Central memory CD8-positive, alpha-beta T cell (primary cell): ENCODE measurements around the gene ELF1.
"Not testable (repeated sequence)": the region's sequence is repeated elsewhere in the genome, so short reads cannot be mapped to it uniquely, and the experiment has no call there.

Source experiments
- ATAC-seq: fragments of 150-1000 bp; cut with Tn5 transposase; replicated peaks from 2 replicates; pipeline ENCODE4 v1.10.0; 2022; ENCODE audit warnings: mild to moderate bottlenecking, moderate FRiP score, moderate number of reproducible peaks; ENCODE audit not compliant: poor library complexity, severe bottlenecking; ENCODE audit errors: extremely low read depth
- DNase-seq, 2 donors: peaks; one replicate each; pipeline ENCODE4 v3.0.0; 2021; ENCODE audit warnings: low spot score in 2 of 2
- H3K27ac Mint-ChIP-seq: one replicate; pipeline ENCODE4 v1.8.0; 2022; ENCODE audit warnings: low read depth, mild to moderate bottlenecking, moderate library complexity, mixed read lengths
- H3K27me3 Mint-ChIP-seq: one replicate; pipeline ENCODE4 v1.8.0; 2022; ENCODE audit warnings: mixed read lengths
- H3K36me3 Mint-ChIP-seq: one replicate; pipeline ENCODE4 v1.8.0; 2022; ENCODE audit warnings: mild to moderate bottlenecking, moderate library complexity, mixed read lengths; ENCODE audit not compliant: insufficient read depth
- H3K4me1 Mint-ChIP-seq: one replicate; pipeline ENCODE4 v1.8.0; 2022; ENCODE audit warnings: mixed read lengths
- H3K4me3 Mint-ChIP-seq: one replicate; pipeline ENCODE4 v1.8.0; 2022; ENCODE audit warnings: mild to moderate bottlenecking, moderate library complexity, mixed read lengths
- H3K9me3 Mint-ChIP-seq: one replicate; pipeline ENCODE4 v1.8.0; 2022; ENCODE audit warnings: mixed read lengths

Gene ELF1

DNA sequence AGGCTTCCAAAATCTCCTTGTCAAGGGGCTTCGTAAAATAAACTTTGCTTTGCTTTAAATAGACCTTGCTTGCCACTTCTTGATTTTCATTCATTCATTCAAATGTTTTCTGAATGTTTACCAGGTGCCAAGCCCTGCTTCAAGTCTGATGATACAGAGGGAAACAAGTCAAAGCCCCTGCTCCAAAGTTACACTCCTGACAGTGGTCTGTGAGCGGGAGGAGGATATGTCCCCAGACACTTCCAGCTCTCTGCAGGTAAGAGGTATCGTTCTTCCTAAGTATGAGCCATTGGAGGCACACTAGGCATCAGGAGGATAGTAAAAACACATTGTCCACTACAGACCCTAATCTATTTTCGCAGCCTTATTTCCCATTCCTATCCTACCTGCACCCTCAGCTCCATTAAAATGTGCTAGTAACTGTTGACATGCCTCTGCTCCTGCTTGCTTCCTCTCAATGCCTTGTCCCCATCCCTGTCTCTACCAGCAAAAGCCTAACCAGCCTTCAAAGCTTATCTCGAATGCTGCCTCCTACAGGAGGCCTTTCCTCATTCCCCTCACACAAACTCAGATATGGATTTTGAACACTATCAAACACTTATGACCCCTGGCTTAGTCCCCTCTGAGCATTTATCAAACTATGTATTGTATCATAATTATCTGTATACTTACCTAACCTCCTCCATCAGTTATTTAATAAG lies 36.0 kb upstream of the ELF1 start:
- ATAC-seq (no peak), DNase-seq (no peak)
- Mint-ChIP-seq H3K27ac (no peak overlapping the region), H3K27me3 (no peaks in the 10 kb centered on the region), H3K36me3 (peaks cover 12% of the 10 kb centered on the region), H3K4me1 (peaks cover 38% of the 10 kb centered on the region), H3K9me3 (no peaks in the 10 kb centered on the region), H3K4me3 (no peak overlapping the region)

DNA sequence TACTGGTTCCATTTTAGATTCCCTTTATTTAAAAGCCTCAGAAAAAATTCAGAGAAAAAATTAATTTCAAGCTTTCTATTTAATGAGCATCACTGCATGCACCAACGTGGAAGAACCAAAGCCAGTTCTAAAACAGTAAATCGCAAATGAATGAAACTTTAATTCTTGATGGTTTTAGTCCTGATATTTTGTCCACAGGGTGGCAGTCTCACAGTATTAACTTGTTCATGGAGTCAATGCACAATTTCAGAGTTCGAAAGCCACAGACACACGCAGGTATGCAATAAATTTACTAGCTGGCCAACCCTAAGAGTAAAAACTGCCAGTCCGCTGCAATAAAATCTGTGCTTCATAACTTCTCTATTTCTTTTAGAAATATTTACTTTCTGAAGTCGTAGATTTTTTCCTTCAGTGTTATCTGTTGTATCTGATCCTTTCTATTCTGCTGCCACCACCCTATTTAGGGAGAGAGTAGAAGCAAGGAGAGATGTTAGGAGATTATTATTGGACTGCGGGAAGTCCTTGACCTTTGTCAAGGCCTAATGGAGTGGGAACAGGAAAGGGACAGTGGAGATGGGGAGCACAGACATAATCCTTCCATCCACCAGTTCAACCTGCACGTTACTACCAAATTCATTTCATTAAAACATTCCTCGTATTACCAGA lies 35.2 kb upstream of the ELF1 start:
- H3K27ac Mint-ChIP-seq, result no peak overlapping the region
- no peak overlapping the region for H3K4me3 Mint-ChIP-seq
- peaks cover 37% of the 10 kb centered on the region for H3K4me1 Mint-ChIP-seq
- ATAC-seq (peak; percentile 69), DNase-seq (peak in 1 of 2 donors; percentile 29)
- H3K36me3 Mint-ChIP-seq, result peaks cover 7% of the 10 kb centered on the region
- H3K27me3 Mint-ChIP-seq, result no peaks in the 10 kb centered on the region
- H3K9me3 Mint-ChIP-seq, result no peaks in the 10 kb centered on the region

DNA sequence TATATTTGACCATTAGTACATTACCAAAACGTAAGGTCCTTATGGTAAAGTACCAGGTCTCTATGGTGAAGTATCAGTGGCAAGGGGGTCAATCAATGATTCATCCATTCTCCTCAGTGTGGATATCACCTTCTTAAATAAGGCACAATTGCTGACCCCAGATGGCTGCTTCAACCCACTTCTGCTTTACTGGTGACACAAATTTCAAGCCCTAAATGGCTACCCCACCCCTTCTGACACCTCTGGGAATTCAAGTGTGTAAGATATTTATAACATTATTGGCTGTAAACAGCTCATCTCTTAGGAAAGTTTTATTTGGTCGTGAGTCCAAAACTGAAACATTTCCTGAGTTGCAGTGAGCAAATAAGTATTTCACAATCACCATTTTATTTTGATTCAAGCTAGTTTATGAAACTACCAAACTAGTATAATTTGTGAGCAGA lies 34.3 kb upstream of the ELF1 start:
- Mint-ChIP-seq H3K36me3 (peaks cover 4% of the 10 kb centered on the region), H3K27ac (no peak overlapping the region), H3K4me1 (peaks cover 40% of the 10 kb centered on the region), H3K9me3 (no peaks in the 10 kb centered on the region), H3K27me3 (no peaks in the 10 kb centered on the region), H3K4me3 (no peak overlapping the region)
- ATAC-seq (no peak), DNase-seq (no peak)

DNA sequence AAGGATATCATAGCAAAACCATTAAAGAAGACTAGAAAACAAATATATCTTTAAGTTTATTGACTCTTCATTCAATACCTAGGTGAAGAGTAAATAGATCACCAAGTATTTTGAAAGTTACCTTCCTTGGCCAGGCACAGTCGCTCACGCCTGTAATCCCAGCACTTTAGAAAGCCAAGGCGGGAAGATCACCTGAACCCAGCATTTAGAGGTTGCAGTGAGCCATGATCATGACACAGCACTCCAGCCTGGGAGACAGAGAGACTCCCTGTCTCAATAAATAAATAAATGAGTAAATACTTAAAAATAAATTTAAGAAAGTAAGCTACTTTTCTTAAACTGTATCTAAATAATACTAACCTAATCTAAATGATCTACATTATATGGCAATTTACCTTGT lies 33.3 kb upstream of the ELF1 start:
- Mint-ChIP-seq H3K9me3 (no peaks in the 10 kb centered on the region), H3K36me3 (peaks cover 4% of the 10 kb centered on the region), H3K27ac (no peak overlapping the region), H3K4me1 (peaks cover 35% of the 10 kb centered on the region), H3K27me3 (no peaks in the 10 kb centered on the region), H3K4me3 (no peak overlapping the region)
- no peak for DNase-seq
- ATAC-seq, result no peak

DNA sequence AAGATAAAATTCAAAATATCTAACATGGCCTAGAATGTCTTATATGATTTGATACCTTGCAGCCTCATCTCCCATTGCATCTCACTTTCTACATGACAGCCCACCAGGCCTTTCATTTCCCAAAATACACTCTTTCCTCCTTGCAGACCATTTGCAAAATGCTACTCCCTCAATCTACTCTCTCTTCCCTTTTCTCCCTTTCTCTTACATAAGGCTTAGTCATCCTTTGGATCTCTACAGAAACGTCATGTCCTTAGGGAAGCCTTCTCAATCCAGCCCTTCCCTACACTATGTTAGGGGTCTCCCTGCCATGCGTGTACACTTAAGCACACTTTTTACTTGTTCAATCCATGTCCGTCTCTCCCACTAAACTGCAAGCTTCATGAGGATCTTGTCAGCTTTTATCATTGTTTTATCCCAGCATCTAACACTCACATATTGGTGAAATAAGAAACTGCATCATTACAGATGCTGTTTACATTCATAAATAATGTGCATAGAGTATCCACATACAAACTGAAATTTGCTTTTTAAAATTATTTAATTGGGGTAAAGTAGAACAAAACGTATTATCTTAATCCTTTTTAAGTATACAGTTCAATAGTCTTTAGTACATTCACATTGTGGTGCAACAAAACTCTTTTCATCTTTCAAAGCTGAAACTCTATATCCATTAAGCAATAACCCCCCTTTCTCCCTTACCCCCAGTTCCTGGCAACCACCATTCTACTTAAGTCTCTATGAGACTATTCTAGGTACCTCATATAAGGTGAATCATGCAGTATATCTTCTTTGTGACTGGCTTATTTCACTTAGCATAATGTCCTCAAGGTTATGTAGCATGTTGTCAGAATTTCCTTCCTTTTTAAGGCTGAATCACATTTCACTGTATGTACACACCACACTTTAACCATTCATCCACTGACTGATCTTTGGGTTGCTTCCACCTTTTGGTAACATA lies 30.6 kb upstream of the ELF1 start:
- Mint-ChIP-seq H3K4me1 (peaks cover 18% of the 10 kb centered on the region), H3K4me3 (no peak overlapping the region)
- no peak for ATAC-seq

DNA sequence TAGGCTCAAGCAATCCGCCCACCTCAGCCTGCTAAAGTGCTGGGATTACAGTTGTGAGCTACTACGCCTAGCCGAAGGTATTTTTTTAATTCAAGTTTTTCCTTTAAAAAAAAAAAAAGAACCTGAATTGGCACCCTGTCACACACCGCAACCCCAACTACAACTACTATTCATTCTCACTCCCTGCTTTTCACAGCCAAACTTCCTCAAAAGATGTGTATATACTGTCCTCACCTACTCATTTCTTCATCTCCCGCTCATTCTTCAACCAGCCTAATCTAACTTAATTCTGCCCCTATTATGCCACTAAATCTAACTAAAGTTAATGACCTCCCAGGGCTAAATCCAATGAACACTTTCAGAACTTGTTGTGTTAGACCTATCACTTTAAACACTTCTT lies 29.5 kb upstream of the ELF1 start:
- no peaks in the 10 kb centered on the region for H3K9me3 Mint-ChIP-seq
- no peak overlapping the region for H3K4me3 Mint-ChIP-seq
- ATAC-seq, result no peak
- peaks cover 4% of the 10 kb centered on the region for H3K36me3 Mint-ChIP-seq
- no peak overlapping the region for H3K27ac Mint-ChIP-seq
- no peaks in the 10 kb centered on the region for H3K27me3 Mint-ChIP-seq
- peaks cover 13% of the 10 kb centered on the region for H3K4me1 Mint-ChIP-seq
- DNase-seq, result no peak

More for the DNA sequence above, 30.6 kb upstream of the ELF1 start:
- Mint-ChIP-seq H3K27ac (no peak overlapping the region), H3K9me3 (no peaks in the 10 kb centered on the region), H3K36me3 (peaks cover 4% of the 10 kb centered on the region), H3K27me3 (no peaks in the 10 kb centered on the region)
- no peak for DNase-seq

DNA sequence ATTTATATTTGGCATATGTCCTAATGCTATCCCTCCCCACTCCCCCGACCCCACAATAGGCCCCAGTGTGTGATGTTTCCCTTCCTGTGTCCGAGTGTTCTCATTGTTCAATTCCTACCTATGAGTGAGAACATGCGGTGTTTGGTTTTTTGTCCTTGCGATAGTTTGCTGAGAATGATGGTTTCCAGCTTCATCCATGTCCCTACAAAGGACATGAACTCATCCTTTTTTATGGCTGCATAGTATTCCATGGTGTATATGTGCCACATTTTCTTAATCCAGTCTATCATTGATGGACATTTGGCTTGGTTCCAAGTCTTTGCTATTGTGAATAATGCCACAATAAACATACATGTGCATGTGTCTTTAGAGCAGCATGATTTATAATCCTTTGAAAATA lies 23.3 kb upstream of the ELF1 start:
- not testable (repeated sequence) for H3K27me3 Mint-ChIP-seq, H3K9me3 Mint-ChIP-seq, H3K27ac Mint-ChIP-seq, H3K4me1 Mint-ChIP-seq, H3K36me3 Mint-ChIP-seq, DNase-seq, H3K4me3 Mint-ChIP-seq, ATAC-seq

DNA sequence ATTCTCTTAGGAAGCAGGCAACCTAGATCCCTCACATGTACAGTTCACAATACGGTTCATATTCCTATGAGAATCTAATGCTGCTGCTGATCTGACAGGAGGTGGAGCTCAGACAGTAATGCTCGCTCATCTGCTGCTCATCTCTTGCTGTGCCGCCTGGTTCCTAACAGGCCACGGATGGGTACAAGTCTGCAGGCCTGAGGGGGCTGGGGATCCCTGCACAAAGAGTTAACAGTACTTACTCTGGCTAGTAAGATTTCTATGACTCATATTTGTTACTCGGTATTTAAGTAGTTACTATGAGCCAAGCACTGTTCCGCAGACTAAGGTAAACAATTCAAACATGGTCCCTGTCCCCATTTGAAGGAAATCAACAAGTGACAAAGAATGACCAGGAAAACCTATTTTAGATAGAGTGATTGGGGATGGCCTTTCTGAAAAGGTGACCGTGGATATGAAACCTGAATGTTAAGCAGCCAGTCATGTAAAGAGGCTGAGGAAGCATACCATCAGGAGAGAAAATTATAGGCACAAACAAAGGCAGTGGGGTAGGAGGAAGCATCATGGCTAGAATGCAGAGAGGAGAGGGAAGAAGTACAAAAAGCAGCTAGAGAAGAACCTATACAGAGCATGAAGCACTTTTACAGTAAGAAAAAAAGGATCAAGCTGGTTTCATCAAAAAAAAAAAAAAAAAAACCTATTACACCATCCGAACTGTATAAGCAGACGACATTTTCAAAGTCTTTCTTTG lies 21.6 kb upstream of the ELF1 start:
- H3K4me1 Mint-ChIP-seq, result peaks cover 7% of the 10 kb centered on the region
- ATAC-seq (no peak), DNase-seq (no peak)
- no peaks in the 10 kb centered on the region for H3K27me3 Mint-ChIP-seq
- H3K9me3 Mint-ChIP-seq, result no peaks in the 10 kb centered on the region
- peak overlapping the region; percentile 3 for H3K27ac Mint-ChIP-seq
- no peaks in the 10 kb centered on the region for H3K36me3 Mint-ChIP-seq
- H3K4me3 Mint-ChIP-seq, result no peak overlapping the region

DNA sequence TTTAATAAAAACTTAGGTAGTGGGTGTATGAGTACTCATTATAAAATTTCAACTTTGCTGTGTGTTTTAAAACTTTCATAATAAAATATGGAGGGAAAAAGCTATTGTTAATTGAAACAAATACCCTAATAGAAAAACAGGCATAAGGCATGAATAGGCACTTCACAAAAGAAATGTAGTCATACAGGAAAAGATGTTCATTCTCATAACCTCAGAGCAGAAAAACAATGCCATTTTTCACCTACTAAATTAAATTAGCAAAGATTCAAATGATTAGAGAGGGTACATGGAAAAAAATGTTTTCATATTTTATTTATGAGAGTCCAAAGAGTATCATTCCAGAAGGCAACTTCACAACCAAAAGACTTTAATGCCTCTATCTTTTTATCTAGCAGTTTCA lies 20.6 kb upstream of the ELF1 start:
- ATAC-seq (no peak), DNase-seq (no peak)
- H3K4me3 Mint-ChIP-seq, result no peak overlapping the region
- H3K27me3 Mint-ChIP-seq, result no peaks in the 10 kb centered on the region
- H3K27ac Mint-ChIP-seq, result no peak overlapping the region
- H3K4me1 Mint-ChIP-seq, result peaks cover 11% of the 10 kb centered on the region
- H3K36me3 Mint-ChIP-seq, result no peaks in the 10 kb centered on the region
- no peaks in the 10 kb centered on the region for H3K9me3 Mint-ChIP-seq

DNA sequence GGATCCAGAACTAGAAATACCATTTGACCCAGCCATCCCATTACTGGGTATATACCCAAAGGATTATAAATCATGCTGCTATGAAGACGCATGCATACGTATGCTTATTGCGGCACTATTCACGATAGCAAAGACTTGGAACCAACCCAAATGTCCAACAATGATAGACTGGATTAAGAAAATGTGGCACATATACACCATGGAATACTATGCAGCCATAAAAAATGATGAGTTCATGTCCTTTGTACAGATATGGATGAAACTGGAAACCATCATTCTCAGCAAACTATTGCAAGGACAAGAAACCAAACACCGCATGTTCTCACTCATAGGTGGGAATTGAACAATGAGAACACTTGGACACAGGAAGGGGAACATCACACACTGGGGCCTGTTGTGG lies 17.4 kb upstream of the ELF1 start:
- H3K27me3 Mint-ChIP-seq, H3K27ac Mint-ChIP-seq, H3K9me3 Mint-ChIP-seq, H3K36me3 Mint-ChIP-seq, H3K4me3 Mint-ChIP-seq, DNase-seq, ATAC-seq: not testable (repeated sequence)
- H3K4me1 Mint-ChIP-seq, result peaks cover 11% of the 10 kb centered on the region

DNA sequence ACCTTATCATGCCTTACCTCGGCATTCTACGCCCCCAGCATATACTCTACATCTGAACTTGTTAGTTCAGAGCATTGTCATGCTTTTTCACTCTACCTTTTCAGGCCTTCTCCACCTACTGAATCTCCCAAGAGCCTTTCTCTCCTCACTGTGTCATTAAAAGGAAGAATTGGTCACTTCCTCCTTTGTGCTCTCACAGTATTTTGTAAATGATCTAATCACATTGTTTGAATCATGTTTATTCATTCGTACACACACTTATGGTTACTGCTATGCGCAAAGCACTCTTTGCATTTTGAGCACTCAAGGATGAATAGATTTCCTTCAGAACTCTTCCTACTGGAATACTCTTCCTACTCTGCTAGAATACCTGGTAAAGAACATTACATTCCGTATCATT lies 15.8 kb upstream of the ELF1 start:
- no peaks in the 10 kb centered on the region for H3K27me3 Mint-ChIP-seq
- H3K4me1 Mint-ChIP-seq, result peaks cover 11% of the 10 kb centered on the region

DNA sequence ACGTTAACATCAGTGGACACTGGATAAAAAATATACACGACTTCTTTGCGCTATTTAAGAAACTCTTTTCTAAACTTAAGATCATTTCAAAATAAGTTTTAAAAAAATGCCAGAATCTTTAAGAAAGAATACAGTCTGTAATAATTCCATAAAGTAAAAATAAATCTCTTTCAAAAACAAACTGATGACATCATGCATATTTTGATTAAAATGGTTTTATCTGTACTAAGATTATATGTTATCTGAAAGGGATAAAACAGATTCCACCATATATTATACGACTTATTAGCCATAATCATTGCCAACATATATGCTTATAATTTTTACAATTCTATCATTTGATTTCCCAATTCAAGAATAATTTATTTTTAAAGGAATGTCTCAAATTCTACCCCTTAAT lies 15.3 kb upstream of the ELF1 start:
- DNase-seq (no peak), ATAC-seq (no peak)
- H3K4me3 Mint-ChIP-seq, result no peak overlapping the region
- no peaks in the 10 kb centered on the region for H3K9me3 Mint-ChIP-seq
- H3K36me3 Mint-ChIP-seq, result peaks cover 2% of the 10 kb centered on the region
- no peaks in the 10 kb centered on the region for H3K27me3 Mint-ChIP-seq
- peak overlapping the region; percentile 3 for H3K27ac Mint-ChIP-seq
- H3K4me1 Mint-ChIP-seq, result peaks cover 12% of the 10 kb centered on the region

More for the DNA sequence above, 15.8 kb upstream of the ELF1 start:
- DNase-seq (no peak), ATAC-seq (no peak)
- H3K36me3 Mint-ChIP-seq, result peaks cover 2% of the 10 kb centered on the region
- H3K4me3 Mint-ChIP-seq, result no peak overlapping the region
- H3K27ac Mint-ChIP-seq, result peak overlapping the region; percentile 3
- no peaks in the 10 kb centered on the region for H3K9me3 Mint-ChIP-seq
